ENCODE data around the gene NLRP9.
"Not testable (repeated sequence)": the region's sequence is repeated elsewhere in the genome, so short reads cannot be mapped to it uniquely, and the experiment has no call there.

GRCh38 chr19:55730378-55730777 is 7.8 kb downstream of the NLRP9 start:
- not testable (repeated sequence) for TF ChIP-seq USF2 (IDR thresholded peaks at IDR 0.05; ENCODE audit: low read depth, low read length); RAD21 (IDR thresholded peaks at IDR 0.05; ENCODE audit: low read length); POLR2A (IDR thresholded peaks at IDR 0.05; ENCODE audit: low read depth, low read length); CTCF (conservative IDR thresholded peaks at IDR 0.05; ENCODE audit: low read depth, low read length); SMC3 (IDR thresholded peaks at IDR 0.05; ENCODE audit: low read depth, low read length); ELK1 (IDR thresholded peaks at IDR 0.05; ENCODE audit: borderline replicate concordance, low read depth, low read length); RFX5 (IDR thresholded peaks at IDR 0.05; ENCODE audit: low read depth, low read length); CEBPB (IDR thresholded peaks at IDR 0.05; ENCODE audit: low read depth, low read length)

Data from IMR-90 (cell line).